NCI-H524 treated with DMSO at 0.1 percent for 48 hours (cell line): ENCODE data around the gene TACC2.

Experiments used
- DNase-seq: peaks from one replicate; lab custom pipeline; 2025; lab: John Stamatoyannopoulos, UW

TACC2 gene

DNA sequence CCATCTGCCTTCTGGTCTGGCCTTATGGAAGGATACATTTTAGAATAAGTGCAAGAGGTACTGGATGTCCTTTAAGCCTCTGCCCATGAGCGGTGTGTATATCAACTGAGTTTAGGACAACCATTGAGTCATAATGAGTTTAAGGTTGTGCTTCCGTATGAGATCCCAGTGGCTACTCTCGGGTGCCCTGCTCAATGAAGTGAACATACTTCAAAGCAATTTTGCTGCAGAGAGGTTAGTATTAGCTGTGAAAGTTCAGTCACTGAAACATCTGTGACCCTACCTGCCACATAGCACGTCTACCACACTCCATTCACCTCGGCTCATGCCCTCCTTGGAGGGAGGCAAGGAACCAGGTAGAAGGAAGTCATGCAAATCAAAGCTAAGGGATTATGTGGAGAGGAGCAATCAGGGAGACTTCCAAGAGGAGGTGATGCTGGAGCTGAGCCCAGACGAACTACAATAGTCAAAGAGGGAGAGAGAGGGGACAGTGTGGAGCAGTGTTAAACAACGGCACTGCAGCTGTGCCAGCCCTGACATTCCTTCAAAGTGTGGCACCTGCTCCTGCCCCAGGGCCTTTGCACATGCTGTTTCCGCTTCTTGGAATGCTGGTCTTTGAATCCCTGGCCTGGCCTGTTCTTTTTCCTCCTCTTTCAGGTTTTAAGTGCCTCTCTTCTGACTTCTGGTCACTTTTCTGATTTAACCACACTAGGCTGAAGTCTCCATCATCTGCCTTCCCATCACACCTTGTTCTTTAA, 307.6 kb downstream of the TACC2 start:
- DNase-seq, result no peak

DNA sequence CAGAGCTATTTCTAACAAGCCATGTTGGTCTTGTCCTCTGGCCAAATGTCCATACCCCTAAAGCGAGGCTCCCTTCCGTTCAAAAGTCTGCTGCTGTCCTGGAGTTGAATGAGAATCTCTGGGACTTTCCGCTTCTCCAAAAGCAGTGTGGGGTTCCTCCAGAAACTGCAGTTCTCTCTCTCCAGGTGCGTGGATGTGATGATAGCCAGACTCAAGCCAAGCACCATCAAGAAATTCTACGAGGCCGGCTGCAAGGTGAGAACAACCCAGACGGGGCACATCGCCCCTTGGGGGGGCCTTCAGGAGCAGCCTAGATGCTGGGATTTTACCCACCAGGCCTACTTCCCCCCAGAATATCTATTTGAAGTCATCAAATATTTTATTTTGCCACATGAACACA, 308.6 kb downstream of the TACC2 start:
- DNase-seq, result no peak

DNA sequence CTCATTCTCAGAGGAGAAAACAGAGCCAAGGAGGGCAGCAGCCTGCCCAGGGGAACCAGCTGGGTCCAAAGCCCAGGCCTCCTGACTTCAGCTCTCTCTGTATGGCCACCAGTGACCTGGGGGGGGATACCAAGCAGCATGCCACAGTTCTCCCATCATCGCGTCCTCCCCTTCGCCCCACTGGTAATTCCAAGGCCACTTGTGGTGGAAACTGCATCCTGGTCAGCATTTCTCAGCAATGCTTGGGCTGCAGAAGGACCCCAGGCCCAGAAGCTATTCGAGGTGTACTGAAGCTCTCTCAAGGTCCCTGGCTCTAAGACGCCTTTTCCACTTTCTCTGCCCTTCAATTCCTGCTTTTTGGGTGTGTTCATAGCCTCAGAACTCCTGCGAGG, 309.2 kb downstream of the TACC2 start:
- DNase-seq, result no peak

DNA sequence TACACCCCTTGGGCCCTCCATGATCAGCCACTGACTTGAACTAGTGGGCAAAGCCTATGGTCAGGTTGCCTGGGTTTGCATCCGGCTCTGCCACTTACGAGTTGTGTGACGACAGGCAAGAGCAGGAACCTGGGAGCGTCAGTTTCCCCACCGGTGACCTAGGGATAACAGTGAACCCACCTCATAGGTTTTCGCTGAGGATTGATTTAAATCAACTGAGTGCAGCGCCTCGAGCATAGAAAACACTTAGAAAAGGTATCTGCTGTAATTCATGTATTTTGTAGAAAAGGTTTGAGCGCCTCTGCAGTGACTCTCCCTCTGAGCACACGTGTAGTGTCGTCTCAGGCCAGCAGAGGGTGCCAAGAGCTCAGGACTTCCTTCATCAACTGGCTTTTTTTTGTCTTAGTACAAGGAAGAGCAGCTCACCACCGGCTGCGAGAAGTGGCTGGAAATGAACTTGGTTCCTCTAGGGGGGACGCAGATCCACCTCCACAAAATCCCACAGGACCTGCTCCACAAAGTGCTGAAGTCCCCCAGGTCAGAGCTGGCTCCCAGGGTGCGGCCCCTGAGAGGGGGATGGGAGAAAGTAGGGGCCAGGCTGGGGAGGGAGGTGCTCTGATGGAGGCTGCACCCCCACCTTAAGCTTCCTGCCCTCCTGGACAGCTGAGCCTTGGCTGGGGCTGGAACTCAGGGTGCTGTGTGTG, 309.8 kb downstream of the TACC2 start:
- no peak for DNase-seq

GRCh38 chr10:122299423-122300075, 310.6 kb downstream of the TACC2 start:
- DNase-seq, result no peak

GRCh38 chr10:122301055-122301810, 312.3 kb downstream of the TACC2 start:
- no peak for DNase-seq

- DNase-seq, result no peak
Measured at GRCh38 chr10:122301811-122302115, 312.8 kb downstream of the TACC2 start.

GRCh38 chr10:122302315-122302714, 313.4 kb downstream of the TACC2 start:
- DNase-seq, result no peak

DNA sequence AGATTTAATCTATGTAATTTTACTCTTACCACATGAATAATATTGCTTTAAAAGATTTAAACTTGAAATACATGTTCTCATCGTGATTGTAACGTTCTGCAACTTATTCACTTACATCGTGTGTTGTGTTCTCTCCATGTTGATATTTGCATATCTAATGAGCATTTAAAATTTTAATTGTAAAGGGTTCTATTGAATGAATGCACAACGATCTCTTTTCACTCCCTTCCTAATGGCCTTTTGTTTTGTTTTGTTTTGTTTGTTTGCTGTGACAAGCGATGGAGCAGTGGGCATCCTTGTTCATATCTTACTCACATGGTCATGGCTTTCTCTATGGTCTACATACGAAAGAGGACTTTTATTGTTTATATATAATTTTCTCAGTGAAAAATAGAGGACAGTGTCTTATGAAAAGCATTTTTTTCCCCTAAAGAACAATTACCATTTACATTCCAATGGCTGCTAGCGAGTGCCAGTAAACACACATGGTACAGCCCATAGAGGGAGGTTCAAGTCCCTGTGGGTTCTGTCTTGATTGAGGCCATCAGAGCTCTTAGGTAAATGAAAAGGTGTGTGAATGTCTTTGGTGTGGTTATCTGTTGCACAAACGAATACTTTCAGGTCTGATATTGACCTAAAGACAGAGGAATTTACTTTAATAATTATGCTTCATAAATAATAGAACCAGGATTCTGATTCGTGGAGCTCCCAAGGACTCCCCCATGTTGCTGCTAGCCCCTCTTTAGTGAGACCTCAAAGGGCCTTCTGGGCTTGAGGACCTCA, 314.5 kb downstream of the TACC2 start:
- no peak for DNase-seq
